Pancreas (tissue), 10 donors: ENCODE data around the gene HSF4. TPM values are rescaled to one million over a fixed set of nuclear protein-coding genes. Genes with fewer than 3 reads are reported as not detected.

Experiments used
- ATAC-seq, 4 donors: fragments of 200-7000 bp; cut with Tn5 transposase; one replicate each; pipeline versions ENCODE4 v1.8.0 to v1.9.1; 2020; ENCODE audit warnings: mild to moderate bottlenecking in 4 of 4, moderate library complexity in 4 of 4
- DNase-seq, 6 donors: peaks; one replicate each; pipeline ENCODE4 v3.0.0-alpha.2; 2020
- FAIRE-seq: peaks from 2 replicates; lab custom pipeline; 2012; peaks lifted over from hg19 to GRCh38; lab: Jason Lieb, UNC
- H3K27ac ChIP-seq, 4 donors: fragments of 200-600 bp; sonication (generic); 1 replicate in 3 of 4; 2 replicates in 1 of 4; pipeline versions ENCODE4 v1.5.0 to v1.8.0; 2020
- H3K27me3 ChIP-seq, 4 donors: fragments of 200-600 bp; one replicate each; pipeline ENCODE4 v1.8.0; 2021
- H3K36me3 ChIP-seq, 3 donors: fragments of 200-600 bp; sonication (generic) in 1 of 3; one replicate each; pipeline versions ENCODE4 v1.5.0 to v1.8.0; 2020 to 2021
- H3K4me1 ChIP-seq, 3 donors: fragments of 200-600 bp; one replicate each; pipeline ENCODE4 v1.8.0; 2021
- H3K4me3 ChIP-seq, 4 donors: fragments of 200-600 bp; sonication (generic) in 2 of 4; one replicate each; pipeline versions ENCODE4 v1.5.0 to v1.8.0; 2020 to 2021
- H3K9me3 ChIP-seq, 4 donors: fragments of 200-600 bp; one replicate each; pipeline ENCODE4 v1.8.0; 2021
- WGBS, 2 donors: extraction: QIAGEN DNeasy Blood & Tissue Kit; methylation state at CpG; one replicate each; pipeline ENCODE4 v1.1.7; 2013; 5-methylcytosine and 5-hydroxymethylcytosine counted together
- intact Hi-C, 3 donors: fragments of 100-400 bp; cut with DNase I; formaldehyde crosslinking; loops; one replicate each; pipeline versions ENCODE4 v1.11.1 to v1.14.2; 2022
- polyA plus RNA-seq, 2 donors: library from polyadenylated mRNA; stranded (reverse); fragments of 200-250 nt; gene quantifications; one replicate each; pipeline ENCODE4 v1.2.3, GENCODE V29; 2013
- total RNA-seq, 6 donors: library from RNA; stranded (reverse); fragmentation: NEBNext Ultra II Directional in 4 of 6; extraction: Animal tissue kit (Norgen Biotek cat#: 25700) in 4 of 6; gene quantifications; one replicate each; pipeline versions ENCODE4 v1.2.1 to v1.2.4, GENCODE V29; 2021 to 2023
- TF ChIP-seq, protein P1 (sequence below), 4 donors: fragments of 200-600 bp; sonication (generic) in 3 of 4; IDR thresholded peaks; one replicate each; pipeline versions ENCODE4 v1.5.0 to v1.8.0; 2021; ENCODE audit warnings: antibody characterized with exemption in 4 of 4
- donor health status: healthy with polysubstance abuse.
- donor health status: DM: no; HTN: no; CAD: no; lungs with moderate emphysema.
- donor health status: DM: no; HTN: no; CAD: no.
- donor health status: control.
- donor health status: control.
- donor health status: Bipolar disorder and iron deficiency.
- donor health status: DM: yes; HTN: yes; CAD: no.
- donor health status: DM: no; HTN: no; CAD: no.
- donor health status: DM: no; HTN: no; CAD: no.
- donor health status: DM: yes; HTN: yes; CAD: no.

HSF4 gene
- total and polyA plus RNA-seq, 8 donors, result 34.9 to 330 (median 61.6) TPM

DNA sequence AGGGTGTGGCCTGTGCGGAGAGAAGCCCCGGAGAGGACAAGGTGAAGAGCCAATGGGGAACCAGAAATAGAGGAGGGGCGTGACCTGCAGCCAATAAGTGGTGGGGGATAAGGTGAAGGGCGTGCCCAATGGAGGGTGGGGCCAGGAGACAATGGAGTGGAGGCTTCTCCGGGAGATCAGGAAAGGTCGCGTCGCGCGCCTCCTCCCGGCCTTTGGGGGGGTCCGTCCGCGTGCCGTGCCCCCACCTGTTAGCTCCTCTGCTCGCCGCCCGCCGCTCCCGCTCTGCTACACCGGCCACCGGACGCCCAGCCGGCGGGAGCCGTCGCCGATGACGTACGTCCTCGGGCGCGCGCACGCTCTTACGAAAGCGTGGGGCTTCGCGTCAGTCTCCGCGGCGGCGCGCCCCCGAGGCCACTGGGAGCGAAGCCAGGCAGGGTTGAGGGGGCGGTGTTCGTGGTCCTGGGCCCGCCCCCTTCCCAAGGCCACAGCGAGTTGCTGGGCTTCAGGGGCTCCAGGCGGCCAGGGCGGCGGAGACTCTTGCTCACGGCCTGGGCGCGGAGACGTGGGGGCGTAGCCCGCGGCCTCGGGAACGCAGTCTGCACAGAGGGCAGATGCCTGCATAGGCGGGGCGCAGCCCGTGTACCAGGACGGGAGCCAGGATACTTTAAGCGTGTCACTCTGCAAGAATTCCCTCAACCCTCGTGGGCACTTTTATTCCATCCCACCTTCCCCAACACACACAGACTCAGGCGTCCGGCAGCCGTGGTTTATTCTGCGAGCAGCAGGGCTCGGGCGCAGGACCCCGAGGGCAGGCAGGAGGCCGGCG is 19.3 kb downstream of the HSF4 start, which contains the start of gene MATCAP1:
Gene MATCAP1 (minus strand): TSS at position 337 of the 826 bp plus-strand sequence. CDS start 3,353 bp downstream, outside the sequence.
- ATAC-seq (peak; percentile 90 to 94 (median 90)), DNase-seq (peak; percentile 92 to 96 (median 94)), FAIRE-seq (peak; percentile 98)
- Histone ChIP-seq H3K4me3 (peak within 1 kb of the TSS; percentile 52 to 74 (median 64)), H3K27me3 (no peaks in the 10 kb centered on the region), H3K9me3 (no peaks in the 10 kb centered on the region), H3K4me1 (peaks cover 4 to 15% (median 12%) of the 10 kb centered on the region in 3 donors), H3K36me3 (no peaks in the 10 kb centered on the region), H3K27ac (peak within 1 kb of the TSS; percentile 91 to 98 (median 97))
- intact Hi-C loops, result loop anchor here in 1 of 3 donors (10.0 kb wide), 1 partner anchor 169 kb away; no protein-coding TSS in a partner anchor
- 0 to 1% methylated on average over 71 to 77 of the region's 77 CpGs for WGBS, 2 donors
- TF ChIP-seq, protein P1, sequence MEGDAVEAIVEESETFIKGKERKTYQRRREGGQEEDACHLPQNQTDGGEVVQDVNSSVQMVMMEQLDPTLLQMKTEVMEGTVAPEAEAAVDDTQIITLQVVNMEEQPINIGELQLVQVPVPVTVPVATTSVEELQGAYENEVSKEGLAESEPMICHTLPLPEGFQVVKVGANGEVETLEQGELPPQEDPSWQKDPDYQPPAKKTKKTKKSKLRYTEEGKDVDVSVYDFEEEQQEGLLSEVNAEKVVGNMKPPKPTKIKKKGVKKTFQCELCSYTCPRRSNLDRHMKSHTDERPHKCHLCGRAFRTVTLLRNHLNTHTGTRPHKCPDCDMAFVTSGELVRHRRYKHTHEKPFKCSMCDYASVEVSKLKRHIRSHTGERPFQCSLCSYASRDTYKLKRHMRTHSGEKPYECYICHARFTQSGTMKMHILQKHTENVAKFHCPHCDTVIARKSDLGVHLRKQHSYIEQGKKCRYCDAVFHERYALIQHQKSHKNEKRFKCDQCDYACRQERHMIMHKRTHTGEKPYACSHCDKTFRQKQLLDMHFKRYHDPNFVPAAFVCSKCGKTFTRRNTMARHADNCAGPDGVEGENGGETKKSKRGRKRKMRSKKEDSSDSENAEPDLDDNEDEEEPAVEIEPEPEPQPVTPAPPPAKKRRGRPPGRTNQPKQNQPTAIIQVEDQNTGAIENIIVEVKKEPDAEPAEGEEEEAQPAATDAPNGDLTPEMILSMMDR (IDR thresholded peaks at IDR 0.05), result no peak

DNA sequence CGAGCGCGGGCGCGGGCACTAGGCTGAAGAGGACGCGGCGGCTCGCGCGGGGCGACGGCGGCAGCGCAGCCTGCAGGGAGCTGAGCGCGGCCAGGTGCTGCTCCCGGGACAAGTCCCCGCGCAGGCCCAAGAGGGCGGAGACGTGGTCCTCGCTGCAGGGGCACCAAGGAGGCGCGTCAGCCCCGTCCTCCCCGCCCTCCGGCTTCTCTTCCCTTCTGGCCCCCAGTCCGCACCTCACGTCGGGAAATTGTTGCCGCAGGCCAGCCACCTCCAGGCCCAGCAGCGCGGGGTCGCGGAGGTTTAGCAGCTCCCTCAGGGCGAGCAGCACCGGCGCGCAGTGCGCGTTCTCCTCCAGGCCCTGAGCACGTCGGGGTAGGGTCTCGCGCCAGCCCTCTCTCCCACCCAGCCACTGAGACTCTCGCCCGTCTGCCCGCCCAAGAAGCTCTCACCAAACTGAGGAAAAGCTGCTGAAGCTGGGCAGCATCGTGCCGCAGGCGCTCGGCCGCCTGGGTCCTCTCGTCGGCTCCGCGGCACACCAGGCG is 20.0 kb downstream of the HSF4 start:
- peak; percentile 18 to 35 (median 20) for ATAC-seq
- H3K9me3 ChIP-seq, result no peaks in the 10 kb centered on the region
- peak overlapping the region; percentile 52 to 74 (median 64) for H3K4me3 ChIP-seq
- WGBS, 2 donors, result 7% methylated on average over 57 to 59 of the region's 59 CpGs
- H3K36me3 ChIP-seq, result no peaks in the 10 kb centered on the region
- H3K4me1 ChIP-seq, result peaks cover 4 to 15% (median 12%) of the 10 kb centered on the region in 3 donors
- TF ChIP-seq, protein P1 (IDR thresholded peaks at IDR 0.05), result no peak
- intact Hi-C loops, result loop anchor here in 1 of 3 donors (10.0 kb wide), 1 partner anchor 170 kb away; no protein-coding TSS in a partner anchor
- FAIRE-seq, result no peak
- peak in 3 of 6 donors; percentile 64 to 86 (median 77) for DNase-seq
- peak overlapping the region; percentile 91 to 98 (median 97) for H3K27ac ChIP-seq
- H3K27me3 ChIP-seq, result no peaks in the 10 kb centered on the region

DNA sequence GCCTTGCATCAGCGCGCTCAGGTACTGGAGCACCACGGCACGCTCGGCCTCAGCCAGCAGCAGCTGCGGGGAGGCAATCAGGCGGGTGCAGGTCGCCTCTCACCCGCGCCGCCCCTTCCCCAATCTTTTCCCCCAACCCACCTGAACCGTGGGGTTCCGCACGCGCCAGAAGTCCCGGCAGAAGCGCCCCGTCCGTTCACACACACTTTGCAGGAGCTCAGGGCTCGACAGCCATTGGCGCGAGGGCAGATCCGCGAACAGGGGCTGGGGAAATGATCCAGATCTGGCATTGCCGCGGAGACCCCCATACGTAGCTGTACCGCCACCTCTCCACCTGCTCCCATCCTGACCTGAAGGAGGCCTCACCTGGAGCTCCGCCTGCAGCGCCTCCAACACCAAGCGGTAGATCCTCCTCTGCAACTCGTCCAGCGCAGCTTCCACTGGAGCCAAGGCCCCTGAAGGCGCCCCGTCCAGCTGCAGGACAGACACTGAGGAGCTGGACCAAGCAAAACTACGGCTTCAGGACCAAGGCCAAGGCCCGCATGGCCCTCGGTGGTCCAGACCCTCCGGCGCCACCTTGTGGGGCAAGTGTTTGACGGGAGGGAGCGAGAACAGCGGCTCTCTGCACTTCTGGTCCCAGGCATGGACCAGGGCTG is 20.6 kb downstream of the HSF4 start:
- no peaks in the 10 kb centered on the region for H3K36me3 ChIP-seq
- TF ChIP-seq, protein P1 (IDR thresholded peaks at IDR 0.05), result peak; percentile 64 to 75 (median 74)
- peaks cover 4 to 15% (median 12%) of the 10 kb centered on the region in 3 donors for H3K4me1 ChIP-seq
- ATAC-seq (peak; percentile 57 to 72 (median 67)), DNase-seq (peak; percentile 88 to 97 (median 93)), FAIRE-seq (no peak)
- peak overlapping the region in 2 of 4 donors; percentile 52 to 64 for H3K4me3 ChIP-seq
- intact Hi-C loops, result loop anchor here in 1 of 3 donors (10.0 kb wide), 1 partner anchor 170 kb away; no protein-coding TSS in a partner anchor
- H3K27ac ChIP-seq, result no peak overlapping the region
- H3K27me3 ChIP-seq, result no peaks in the 10 kb centered on the region
- H3K9me3 ChIP-seq, result no peaks in the 10 kb centered on the region
- 13 to 14% methylated on average over 42 to 43 of the region's 43 CpGs for WGBS, 2 donors

DNA sequence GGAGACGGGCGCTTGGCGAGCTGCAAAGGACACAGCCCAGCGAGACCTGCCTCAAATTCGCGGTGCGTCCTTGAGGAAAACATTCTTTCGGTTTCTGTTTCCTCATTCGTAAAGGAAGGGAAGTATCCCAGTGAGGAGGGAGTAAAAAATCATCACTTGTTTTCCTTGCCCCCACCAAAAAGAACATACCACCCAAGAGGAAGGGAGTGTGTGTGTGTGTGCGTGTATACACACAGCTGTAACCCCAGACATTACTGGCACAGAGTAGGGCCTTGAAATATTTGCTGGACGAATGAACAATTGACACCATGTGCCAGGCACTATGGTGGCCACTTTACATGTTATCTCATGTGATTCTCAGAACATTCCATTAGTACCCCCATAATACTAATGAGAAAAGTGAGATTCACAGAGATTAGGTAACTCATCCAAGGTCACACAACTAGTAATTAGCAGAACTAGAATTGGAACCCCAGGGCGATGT is 21.1 kb downstream of the HSF4 start:
- intact Hi-C loops, result loop anchor here in 1 of 3 donors (10.0 kb wide), 1 partner anchor 171 kb away; no protein-coding TSS in a partner anchor
- FAIRE-seq, result no peak
- peaks cover 4 to 15% (median 12%) of the 10 kb centered on the region in 3 donors for H3K4me1 ChIP-seq

More for the DNA sequence above, 21.1 kb downstream of the HSF4 start:
- H3K4me3 ChIP-seq, result peak overlapping the region in 1 of 4 donors; percentile 4
- H3K27me3 ChIP-seq, result no peaks in the 10 kb centered on the region
- WGBS, 2 donors, result 6 to 7% methylated on average over 12 of the region's 12 CpGs
- H3K9me3 ChIP-seq, result no peaks in the 10 kb centered on the region
- no peak overlapping the region for H3K27ac ChIP-seq
- DNase-seq (no peak), ATAC-seq (no peak)
- no peaks in the 10 kb centered on the region for H3K36me3 ChIP-seq
- TF ChIP-seq, protein P1 (IDR thresholded peaks at IDR 0.05), result no peak
